Measurements from ENCODE around the gene FLYWCH1.

FLYWCH1 gene

GRCh38 chr16:2884041-2884451, 27.7 kb upstream of the FLYWCH1 start:
- Histone ChIP-seq H3K9ac (ENCODE audit: low read depth, low read length, poor library complexity, severe bottlenecking) (peak overlapping the region; percentile 76), H3K9me2 (replicated peaks; ENCODE audit: low read depth, low read length) (no peaks in the 10 kb centered on the region), H3K4me3 (ENCODE audit: low read length, poor library complexity, severe bottlenecking) (peak overlapping the region; percentile 69), H3K27me3 (ENCODE audit: insufficient read depth, low read length, poor library complexity, severe bottlenecking) (no peaks in the 10 kb centered on the region), H3K79me2 (ENCODE audit: insufficient read depth, low read length) (peaks cover 4% of the 10 kb centered on the region; the same call in 1 of the 2 replicates), H3F3A (ENCODE audit: low read depth) (no peaks in the 10 kb centered on the region), H2AFZ (ENCODE audit: low read length) (no peak overlapping the region), H3K4me1 (ENCODE audit: insufficient read depth, low read length, poor library complexity, severe bottlenecking) (peaks cover 3% of the 10 kb centered on the region), H4K20me1 (ENCODE audit: insufficient read depth, low read length, poor library complexity, severe bottlenecking) (no peaks in the 10 kb centered on the region), H3K36me3 (ENCODE audit: insufficient read depth, low read length) (no peaks in the 10 kb centered on the region), H3K9me3 (ENCODE audit: insufficient read depth, low read depth, low read length) (no peaks in the 10 kb centered on the region), H3K4me2 (ENCODE audit: low read depth, low read length, poor library complexity, severe bottlenecking) (peak overlapping the region; percentile 78)
- TF ChIP-seq EZH2phosphoT487 (IDR thresholded peaks at IDR 0.05; ENCODE audit: borderline replicate concordance) = no peak
- no peak for TF ChIP-seq CTCF (conservative IDR thresholded peaks at IDR 0.05; ENCODE audit: low read length)

GRCh38 chr16:2894231-2894630, 17.5 kb upstream of the FLYWCH1 start:
- Histone ChIP-seq H3K4me3 (ENCODE audit: low read length, poor library complexity, severe bottlenecking) (no peak overlapping the region), H3K9ac (ENCODE audit: low read depth, low read length, poor library complexity, severe bottlenecking) (no peak overlapping the region), H3K4me2 (ENCODE audit: low read depth, low read length, poor library complexity, severe bottlenecking) (no peak overlapping the region), H3K36me3 (ENCODE audit: insufficient read depth, low read length) (no peaks in the 10 kb centered on the region), H3K27me3 (ENCODE audit: insufficient read depth, low read length, poor library complexity, severe bottlenecking) (no peaks in the 10 kb centered on the region), H2AFZ (ENCODE audit: low read length) (no peak overlapping the region), H3K9me3 (ENCODE audit: insufficient read depth, low read depth, low read length) (no peaks in the 10 kb centered on the region), H3F3A (ENCODE audit: low read depth) (no peaks in the 10 kb centered on the region), H3K4me1 (ENCODE audit: insufficient read depth, low read length, poor library complexity, severe bottlenecking) (no peaks in the 10 kb centered on the region), H3K79me2 (ENCODE audit: insufficient read depth, low read length) (no peaks in the 10 kb centered on the region), H3K9me2 (replicated peaks; ENCODE audit: low read depth, low read length) (no peaks in the 10 kb centered on the region), H4K20me1 (ENCODE audit: insufficient read depth, low read length, poor library complexity, severe bottlenecking) (no peaks in the 10 kb centered on the region)
- TF ChIP-seq CTCF (conservative IDR thresholded peaks at IDR 0.05; ENCODE audit: low read length) = no peak
- TF ChIP-seq EZH2phosphoT487 (IDR thresholded peaks at IDR 0.05; ENCODE audit: borderline replicate concordance) = no peak

GRCh38 chr16:2895813-2896212, 15.9 kb upstream of the FLYWCH1 start:
- Histone ChIP-seq H3K9me2 (replicated peaks; ENCODE audit: low read depth, low read length) (no peaks in the 10 kb centered on the region), H3K4me1 (ENCODE audit: insufficient read depth, low read length, poor library complexity, severe bottlenecking) (no peaks in the 10 kb centered on the region), H3K27me3 (ENCODE audit: insufficient read depth, low read length, poor library complexity, severe bottlenecking) (no peaks in the 10 kb centered on the region), H3K4me2 (ENCODE audit: low read depth, low read length, poor library complexity, severe bottlenecking) (no peak overlapping the region), H2AFZ (ENCODE audit: low read length) (no peak overlapping the region), H3K9ac (ENCODE audit: low read depth, low read length, poor library complexity, severe bottlenecking) (no peak overlapping the region), H3K9me3 (ENCODE audit: insufficient read depth, low read depth, low read length) (no peaks in the 10 kb centered on the region), H3K79me2 (ENCODE audit: insufficient read depth, low read length) (no peaks in the 10 kb centered on the region), H3K36me3 (ENCODE audit: insufficient read depth, low read length) (no peaks in the 10 kb centered on the region), H3K4me3 (ENCODE audit: low read length, poor library complexity, severe bottlenecking) (no peak overlapping the region), H3F3A (ENCODE audit: low read depth) (no peaks in the 10 kb centered on the region), H4K20me1 (ENCODE audit: insufficient read depth, low read length, poor library complexity, severe bottlenecking) (no peaks in the 10 kb centered on the region)
- TF ChIP-seq CTCF (conservative IDR thresholded peaks at IDR 0.05; ENCODE audit: low read length) = no peak
- no peak for TF ChIP-seq EZH2phosphoT487 (IDR thresholded peaks at IDR 0.05; ENCODE audit: borderline replicate concordance)

All from Loucy (cell line).